NCI-H187 (cell line): Measurements from ENCODE around the gene GLRA1.
"Not testable (repeated sequence)": the region's sequence is repeated elsewhere in the genome, so short reads cannot be mapped to it uniquely, and the experiment has no call there.

Experiments
- DNase-seq, 2 experiments: peaks; one replicate each; lab custom pipeline; 2025; lab: John Stamatoyannopoulos, UW

The GLRA1 gene

GRCh38 chr5:151913425-151913824, 11.2 kb downstream of the GLRA1 start:
- DNase-seq, result no peak

DNA sequence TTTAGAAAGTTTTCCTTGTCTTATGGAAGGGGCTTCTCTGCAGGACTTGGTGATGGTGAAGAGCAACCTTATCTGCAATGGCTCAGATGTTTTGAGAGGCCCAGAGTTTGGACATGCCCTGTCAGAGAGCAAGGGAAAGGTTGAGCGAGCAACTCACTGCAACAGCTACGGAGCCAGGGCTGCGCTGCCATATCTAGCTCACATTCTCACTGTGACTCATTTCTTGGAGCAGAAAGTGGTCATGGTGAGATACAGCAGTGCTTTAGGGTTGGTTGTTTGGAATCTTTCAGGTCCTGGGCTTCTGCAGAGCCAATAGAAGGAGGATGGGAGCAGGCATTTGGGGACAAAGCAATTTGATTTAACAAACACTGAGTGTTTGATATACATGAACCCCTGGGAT, 12.3 kb downstream of the GLRA1 start:
- DNase-seq, result no peak

GRCh38 chr5:151911011-151911410, 13.6 kb downstream of the GLRA1 start:
- DNase-seq, result no peak

- no peak for DNase-seq
Observed at GRCh38 chr5:151909628-151910027, 15.0 kb downstream of the GLRA1 start.

GRCh38 chr5:151906246-151906645, 18.4 kb downstream of the GLRA1 start:
- no peak for DNase-seq

- no peak for DNase-seq
Observed at GRCh38 chr5:151905557-151905961, 19.1 kb downstream of the GLRA1 start.

GRCh38 chr5:151904909-151905308, 19.7 kb downstream of the GLRA1 start:
- DNase-seq, result no peak

- no peak for DNase-seq
Observed at GRCh38 chr5:151904127-151904526, 20.5 kb downstream of the GLRA1 start.

DNA sequence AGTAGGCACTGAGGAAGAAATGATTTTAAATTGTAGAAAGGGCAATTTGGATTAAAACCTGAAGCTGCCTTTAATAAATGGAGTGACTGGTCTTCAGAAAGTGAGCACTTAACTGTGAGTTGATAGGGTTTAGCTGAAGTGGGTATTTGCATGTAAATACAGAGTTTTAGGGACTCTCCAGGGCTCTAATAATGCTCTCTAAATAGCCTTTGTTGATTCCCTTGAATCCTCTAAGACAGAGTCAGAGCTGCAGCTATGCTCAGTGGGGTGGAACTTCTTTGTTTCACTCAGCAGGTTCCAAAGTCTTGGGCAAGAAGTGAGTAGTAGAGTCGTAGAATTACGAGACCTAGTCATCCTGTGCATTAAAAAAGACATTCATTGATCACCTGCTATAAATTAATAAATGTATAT, 21.4 kb downstream of the GLRA1 start:
- DNase-seq, result no peak

DNA sequence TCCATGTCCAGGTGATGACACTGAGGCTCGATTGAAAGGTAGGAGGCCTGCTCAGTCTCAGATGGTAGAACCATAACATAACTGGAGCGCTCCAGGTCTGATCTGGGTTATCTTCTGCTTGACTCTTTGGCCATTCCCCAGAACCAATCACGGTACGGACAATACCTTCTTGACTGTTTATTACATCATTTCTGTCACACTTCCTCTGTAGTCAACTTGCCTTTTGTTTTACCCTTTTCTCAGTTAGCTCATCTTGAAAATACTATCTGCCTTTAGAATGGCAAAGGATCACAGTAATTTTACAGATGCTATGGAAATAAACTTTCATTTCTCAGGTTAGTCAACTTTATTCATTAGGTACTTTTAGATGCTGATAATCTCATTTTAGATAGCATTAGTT, 22.4 kb downstream of the GLRA1 start:
- no peak for DNase-seq

- DNase-seq, result no peak
Observed at GRCh38 chr5:151901611-151902010, 23.0 kb downstream of the GLRA1 start.

- DNase-seq, result no peak
Observed at GRCh38 chr5:151900891-151901290, 23.8 kb downstream of the GLRA1 start.

DNA sequence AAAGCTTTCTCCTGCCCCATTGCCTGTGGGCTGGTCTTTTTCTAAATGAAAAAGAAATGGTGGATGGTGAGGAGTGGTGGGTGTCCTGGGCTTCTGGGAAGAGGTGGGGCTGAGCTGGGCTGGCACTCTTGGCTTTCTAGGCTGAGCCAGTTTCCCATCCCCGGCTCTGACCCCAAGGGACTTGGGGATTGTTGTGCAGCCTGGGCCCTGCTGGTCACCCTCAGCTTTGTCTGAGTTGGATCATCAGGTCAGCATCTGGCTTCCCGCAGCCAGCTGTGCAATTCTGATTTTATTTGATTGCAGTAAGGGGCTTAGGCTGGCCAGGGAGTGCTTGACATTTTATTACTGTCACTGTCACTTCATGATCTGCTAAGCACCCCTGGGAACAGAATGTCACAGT, 25.3 kb downstream of the GLRA1 start:
- no peak for DNase-seq

DNA sequence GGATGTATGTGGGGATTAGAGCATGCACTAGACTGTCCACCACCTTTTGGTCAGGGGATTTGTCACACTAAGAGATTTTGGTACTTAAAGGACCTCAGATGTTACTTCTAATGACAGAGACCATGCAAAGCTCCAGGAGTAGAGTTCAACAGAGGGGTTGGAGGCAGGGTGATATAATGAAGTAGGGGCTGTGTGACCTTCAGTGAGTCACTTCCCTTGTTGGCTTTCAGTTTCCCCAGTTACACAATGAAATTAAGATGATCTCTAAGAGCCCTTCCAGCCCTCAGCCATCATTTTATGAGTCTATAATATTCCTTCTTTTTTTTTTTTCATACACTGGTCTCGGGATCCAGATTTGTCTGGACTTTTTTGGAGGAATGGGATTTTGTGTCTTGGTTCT, 26.8 kb downstream of the GLRA1 start:
- DNase-seq, result no peak

DNA sequence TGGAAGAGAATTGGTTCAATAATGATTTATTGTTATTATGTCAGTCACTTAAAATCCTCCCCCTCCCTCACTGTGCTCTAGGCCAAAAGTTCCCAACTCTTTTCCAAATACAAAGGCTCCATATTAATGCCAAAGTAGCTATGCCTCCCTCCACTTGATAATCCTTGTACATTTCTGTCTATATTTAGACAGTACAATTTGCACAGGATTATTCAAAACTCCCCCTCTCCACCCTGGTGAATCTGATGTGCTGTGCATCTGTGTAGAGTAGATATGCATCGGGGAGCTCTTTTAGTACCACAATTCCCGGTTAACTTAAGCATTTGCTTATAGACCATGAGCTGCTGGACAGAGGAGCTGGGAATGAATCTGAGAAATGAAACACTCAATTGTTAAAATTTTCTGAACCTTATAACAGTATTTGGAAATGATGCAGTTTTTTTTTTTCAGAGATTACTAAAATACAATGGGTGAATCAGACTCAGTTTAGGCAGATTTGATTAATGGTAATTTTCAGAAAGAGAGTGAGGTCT, 27.6 kb downstream of the GLRA1 start:
- no peak for DNase-seq

GRCh38 chr5:151896031-151896691, 28.5 kb downstream of the GLRA1 start:
- DNase-seq, result peak; percentile 19 to 75

DNA sequence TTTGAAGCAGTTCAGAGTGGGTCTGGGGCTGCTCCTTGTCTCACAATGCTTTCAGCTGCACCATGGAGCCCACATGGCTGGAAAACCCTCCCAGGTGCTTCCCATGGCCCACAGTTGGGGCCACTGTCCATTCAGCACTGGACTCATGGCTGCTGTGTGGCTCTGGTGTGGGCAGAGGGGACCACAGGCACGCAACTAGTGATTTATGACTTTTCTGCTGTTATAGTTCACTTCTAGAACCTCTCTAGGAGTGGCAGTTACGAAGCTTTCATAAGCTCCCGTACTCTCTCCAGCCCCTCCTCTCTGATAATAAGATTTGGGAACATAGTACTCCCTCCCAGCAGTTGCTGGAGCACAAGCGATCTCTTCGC, 29.0 kb downstream of the GLRA1 start:
- DNase-seq, result no peak

GRCh38 chr5:151893485-151893884, 31.2 kb downstream of the GLRA1 start:
- DNase-seq, result not testable (repeated sequence)

- DNase-seq, result peak; percentile 76 to 77
Observed at GRCh38 chr5:151892393-151892792, 32.3 kb downstream of the GLRA1 start.

DNA sequence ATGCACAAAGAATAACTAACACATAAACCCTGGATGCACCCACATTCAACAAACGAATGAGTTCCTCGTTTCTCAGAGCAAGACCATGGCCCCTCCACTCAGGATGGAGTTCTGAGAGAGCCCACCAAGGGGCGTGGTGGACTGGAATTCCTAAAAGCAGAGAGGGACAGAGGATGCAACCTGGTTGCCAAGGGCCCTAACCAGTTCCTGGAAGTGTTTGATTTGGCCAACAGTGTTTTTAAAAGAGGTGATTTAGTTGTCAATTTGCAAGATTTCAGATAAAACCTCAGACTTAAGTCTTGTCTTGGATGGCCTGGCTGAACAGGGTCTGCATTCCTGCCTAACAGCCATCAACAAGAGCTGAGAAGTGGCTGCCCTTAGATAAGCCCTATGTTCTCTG, 34.4 kb downstream of the GLRA1 start:
- DNase-seq, result no peak

- DNase-seq, result no peak
Observed at GRCh38 chr5:151889614-151890013, 35.0 kb downstream of the GLRA1 start.

GRCh38 chr5:151886546-151887275, 37.9 kb downstream of the GLRA1 start:
- DNase-seq, result no peak

GRCh38 chr5:151885138-151885908, 39.3 kb downstream of the GLRA1 start:
- DNase-seq, result no peak
